HL-60 (cell line): ENCODE data around the gene LUZP2.

Experiments
- DNase-seq, 2 experiments: peaks; one replicate each; pipeline ENCODE4 v3.0.0-alpha.2; 2010 to 2020; ENCODE audit warnings: low read depth in 1 of 2, low spot score in 1 of 2
- H3K27ac ChIP-seq: fragments of 250-450 bp; sonication (Bioruptor Pico); replicated peaks from 2 replicates; pipeline ENCODE4 v1.5.1; 2020; ENCODE audit warnings: mild to moderate bottlenecking, moderate library complexity
- H3K27me3 ChIP-seq: fragments of 250-450 bp; sonication (Bioruptor Pico); 2 replicates; pipeline ENCODE4 v1.5.1; 2021; ENCODE audit warnings: mild to moderate bottlenecking, moderate library complexity; ENCODE audit not compliant: insufficient read depth, poor library complexity, severe bottlenecking
- H3K4me3 ChIP-seq: replicated peaks from 2 replicates; pipeline ENCODE4 v1.5.1; 2011; ENCODE audit warnings: mild to moderate bottlenecking, control low read depth, low read length; ENCODE audit not compliant: insufficient read depth
- CTCF ChIP-seq: IDR thresholded peaks from one replicate; pipeline ENCODE4 v1.5.1; 2011; ENCODE audit warnings: low read length, control low read depth, inconsistent platforms; ENCODE audit not compliant: insufficient read depth
- GABPA ChIP-seq: IDR thresholded peaks from 2 replicates; pipeline ENCODE4 v1.6.1; 2012; ENCODE audit warnings: low read depth
- POLR2AphosphoS5 ChIP-seq: IDR thresholded peaks from 2 replicates; pipeline ENCODE4 v1.6.1; 2012; ENCODE audit warnings: low read depth
- REST ChIP-seq: IDR thresholded peaks from 2 replicates; pipeline ENCODE4 v1.6.1; 2012; ENCODE audit warnings: low read depth; ENCODE audit not compliant: insufficient replicate concordance
- SPI1 ChIP-seq: IDR thresholded peaks from 2 replicates; pipeline ENCODE4 v1.6.1; 2012; ENCODE audit warnings: low read depth, mild to moderate bottlenecking, borderline replicate concordance

The LUZP2 gene

GRCh38 chr11:24625975-24626374 is 129.1 kb downstream of the LUZP2 start:
- TF ChIP-seq SPI1 (no peak), CTCF (no peak)
- H3K27me3 ChIP-seq: no peaks in the 10 kb centered on the region
- DNase-seq: no peak
- H3K27ac ChIP-seq: no peak overlapping the region
- H3K4me3 ChIP-seq: no peak overlapping the region

- Histone ChIP-seq H3K4me3 (no peak overlapping the region), H3K27me3 (no peaks in the 10 kb centered on the region), H3K27ac (no peak overlapping the region)
- TF ChIP-seq POLR2AphosphoS5 (no peak), REST (no peak), GABPA (no peak), CTCF (no peak), SPI1 (no peak)
- no peak for DNase-seq
Observed at GRCh38 chr11:24628224-24628776, 131.4 kb downstream of the LUZP2 start.

GRCh38 chr11:24634606-24635160 is 137.8 kb downstream of the LUZP2 start:
- H3K27me3 ChIP-seq: no peaks in the 10 kb centered on the region
- H3K4me3 ChIP-seq: no peak overlapping the region
- H3K27ac ChIP-seq: no peak overlapping the region
- TF ChIP-seq POLR2AphosphoS5 (no peak), CTCF (no peak), SPI1 (no peak), GABPA (no peak), REST (no peak)
- DNase-seq: no peak
